OCI-M2 (cell line): ENCODE results near the gene CHST8.
"Not testable (repeated sequence)": the region's sequence is repeated elsewhere in the genome, so short reads cannot be mapped to it uniquely, and the experiment has no call there.

Source experiments
- DNase-seq: peaks from one replicate; lab custom pipeline; 2025; ENCODE audit not compliant: unreplicated experiment; lab: John Stamatoyannopoulos, UW

CHST8 gene

GRCh38 chr19:33618363-33618762, 3.4 kb upstream of the CHST8 start:
- DNase-seq: not testable (repeated sequence)

GRCh38 chr19:33618884-33619283, 2.9 kb upstream of the CHST8 start:
- DNase-seq: no peak

- DNase-seq: no peak
Observed at GRCh38 chr19:33620611-33621010, 1.1 kb upstream of the CHST8 start.

GRCh38 chr19:33621065-33621785, 528 bp upstream of the CHST8 start:
- DNase-seq: no peak

- no peak for DNase-seq
Observed at GRCh38 chr19:33622505-33622808, 704 bp downstream of the CHST8 start.

DNA sequence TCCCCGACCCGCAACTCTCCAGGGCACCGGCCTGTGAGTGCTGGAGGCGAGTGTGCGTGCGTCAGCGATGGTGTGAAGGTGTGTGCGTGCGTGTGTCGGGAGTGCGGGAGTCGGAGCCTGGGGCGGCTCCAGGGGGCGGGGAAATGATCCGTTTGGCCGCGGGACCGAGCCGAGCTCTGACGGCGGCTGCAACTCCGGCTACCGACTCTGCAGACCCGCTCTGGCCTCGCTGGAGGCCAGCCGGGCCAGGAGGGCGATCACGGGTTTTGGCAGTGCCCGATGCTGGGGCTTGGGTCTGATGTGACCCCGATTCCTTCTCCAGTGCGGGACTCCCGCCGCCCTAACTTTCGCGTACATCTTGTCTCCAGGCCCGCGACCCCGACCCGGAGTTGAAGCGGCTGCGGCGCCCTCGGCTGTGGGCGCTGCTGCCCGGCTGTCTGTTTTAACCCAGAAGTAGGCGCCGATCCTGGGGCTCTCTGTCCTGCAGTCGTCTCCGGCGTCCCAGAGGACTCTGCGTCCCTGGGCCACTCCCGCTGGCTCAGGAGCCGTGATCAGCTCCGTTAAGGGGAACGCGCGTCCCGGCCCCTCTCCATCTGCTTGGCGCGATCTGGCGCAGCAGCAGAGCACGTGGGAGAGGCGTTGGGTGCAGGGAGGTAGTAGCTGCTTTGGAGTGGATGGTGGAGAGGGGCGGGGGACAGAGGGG, 1.2 kb downstream of the CHST8 start:
- DNase-seq: no peak

DNA sequence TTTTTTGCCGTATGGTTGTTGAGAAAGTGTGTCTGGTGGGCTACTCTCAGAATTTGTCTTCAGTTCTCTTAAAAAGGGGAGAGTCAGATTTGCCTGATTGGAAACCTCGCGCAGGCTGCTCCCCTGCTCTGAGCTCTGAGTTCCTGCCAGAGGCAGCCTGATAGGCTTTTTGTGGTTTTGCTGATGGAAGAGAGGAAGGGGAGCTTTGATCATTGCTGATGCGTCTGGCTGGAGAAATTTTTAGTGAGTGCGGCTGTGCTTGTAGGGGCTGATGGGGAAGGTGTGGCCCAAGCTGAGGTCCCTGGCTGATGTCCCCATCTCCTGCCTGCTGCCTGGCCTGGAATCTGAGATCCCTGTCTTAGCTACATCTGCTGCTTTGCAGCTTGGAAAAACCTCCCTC, 2.8 kb downstream of the CHST8 start:
- no peak for DNase-seq

DNA sequence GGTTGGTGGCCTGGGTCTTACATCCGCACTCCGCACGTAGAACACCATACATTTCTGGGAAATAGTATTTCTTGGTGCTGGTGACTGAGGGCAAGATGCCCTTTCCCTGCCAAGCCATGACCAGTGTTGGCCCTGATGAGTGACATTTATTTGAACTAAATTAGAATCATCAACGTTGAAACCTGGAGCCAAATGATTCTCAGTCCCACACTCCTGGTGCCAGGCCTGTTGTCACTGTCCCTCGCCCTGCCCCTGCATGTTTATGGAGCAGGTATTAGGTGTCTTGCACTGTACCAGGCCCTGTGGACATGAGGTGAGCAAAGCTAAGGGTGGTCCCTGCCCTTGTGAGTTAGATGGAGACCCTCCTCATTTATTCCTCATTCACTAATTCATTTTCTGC, 5.8 kb downstream of the CHST8 start:
- DNase-seq: no peak

DNA sequence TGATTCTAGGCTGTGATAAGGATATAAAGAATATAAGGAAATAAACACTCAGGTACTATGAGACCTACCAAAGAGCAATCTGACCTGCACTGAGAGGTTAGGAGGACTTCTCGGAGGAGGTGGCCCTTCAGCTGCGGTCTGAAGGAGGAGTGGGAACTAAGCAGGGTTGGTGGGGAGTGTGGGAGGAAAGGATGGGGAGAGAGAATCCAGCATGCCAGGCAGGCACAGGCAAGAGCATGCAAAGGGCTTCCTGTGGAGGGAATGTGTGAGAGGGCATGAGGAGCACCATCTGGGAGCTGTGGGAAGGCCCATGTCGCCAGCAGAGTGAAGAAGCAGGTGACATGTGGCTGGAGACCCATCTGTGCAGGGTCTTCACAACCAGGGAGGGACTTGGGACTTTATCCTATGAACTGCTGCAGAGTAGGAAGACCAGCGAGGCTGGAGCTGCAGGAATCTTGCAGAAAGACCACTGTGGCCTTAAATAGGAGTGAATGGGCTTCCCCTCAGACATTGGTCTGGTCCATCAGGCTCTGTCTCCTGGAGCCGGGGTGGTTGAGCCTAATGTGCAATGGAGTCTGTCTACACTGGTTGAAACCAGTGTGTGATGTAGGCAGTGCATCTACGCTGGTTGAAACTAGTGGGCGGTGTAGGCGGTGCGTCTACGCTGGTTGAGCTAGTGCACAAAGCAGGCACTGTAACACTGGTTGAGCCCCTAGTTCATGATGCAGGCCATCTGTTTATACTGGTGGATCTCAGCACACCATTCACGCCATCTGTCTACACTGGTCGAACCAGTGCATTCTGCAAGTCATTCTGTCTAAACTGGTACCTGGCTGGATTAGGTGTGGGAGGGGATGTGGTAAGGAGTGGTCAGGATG, 6.4 kb downstream of the CHST8 start:
- no peak for DNase-seq

- DNase-seq: no peak
Observed at GRCh38 chr19:33628921-33629825, 7.4 kb downstream of the CHST8 start.

DNA sequence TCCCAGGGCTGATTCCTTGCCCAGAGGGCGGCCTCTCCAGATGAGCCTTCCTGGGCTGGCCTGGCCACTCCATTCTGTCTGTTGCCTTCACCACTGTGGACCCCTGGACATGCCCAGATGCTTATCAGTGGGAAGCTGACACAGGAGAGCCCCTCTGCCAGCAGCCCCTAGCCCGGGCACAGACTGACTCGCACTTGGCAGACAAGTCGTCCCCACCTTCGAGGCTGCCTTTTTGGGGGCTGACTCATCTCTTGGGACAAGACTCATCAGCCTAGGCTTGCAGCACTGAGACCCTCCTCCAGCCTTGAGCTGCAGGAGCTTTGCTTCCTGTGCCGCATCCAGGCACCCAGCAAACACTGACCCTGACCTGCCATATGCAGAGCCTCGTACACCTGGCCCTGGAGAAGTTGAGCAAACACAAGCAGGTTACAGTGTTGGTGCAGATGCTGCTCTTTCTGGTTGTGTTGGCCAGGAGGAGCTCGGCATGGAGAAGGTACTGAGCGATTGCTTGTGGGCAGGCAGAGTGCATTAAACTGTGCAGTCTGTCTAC, 8.1 kb downstream of the CHST8 start:
- DNase-seq: no peak

DNA sequence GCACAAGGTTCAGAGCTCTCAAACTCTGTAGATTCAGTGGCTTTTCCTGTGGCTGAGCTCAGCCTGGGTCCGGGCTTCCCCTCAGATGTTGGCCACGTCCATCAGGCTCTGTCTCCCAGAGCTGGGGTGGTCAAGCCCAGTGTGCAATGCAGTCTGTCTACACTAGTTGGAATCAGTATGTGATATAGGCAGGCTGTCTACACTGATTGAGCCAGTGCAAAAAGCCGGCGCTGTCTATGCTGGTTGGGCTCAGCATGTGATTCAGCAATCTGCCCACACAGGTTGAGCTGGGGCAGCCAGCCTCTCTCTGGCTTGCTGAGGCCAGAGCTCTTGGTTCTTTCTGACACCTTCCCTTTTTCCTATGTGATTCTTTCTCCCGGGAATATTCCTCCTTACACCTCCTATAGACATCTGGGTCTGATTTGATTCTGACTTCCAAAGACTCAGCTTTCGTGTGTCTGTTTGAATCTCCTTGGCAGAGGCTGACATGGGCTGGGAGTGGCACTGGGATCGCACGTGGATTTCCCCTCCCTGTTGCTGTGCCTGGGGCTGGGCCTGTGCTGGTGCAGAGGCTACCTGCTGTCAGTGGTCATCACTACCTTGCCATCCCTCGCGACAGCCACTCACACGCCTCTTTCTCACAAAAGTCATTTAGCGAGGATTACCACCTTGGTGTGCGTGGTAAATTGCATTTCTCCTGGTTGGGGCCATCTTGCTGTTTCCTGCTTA, 9.3 kb downstream of the CHST8 start:
- DNase-seq: no peak

GRCh38 chr19:33631609-33631973, 9.8 kb downstream of the CHST8 start:
- DNase-seq: no peak

GRCh38 chr19:33634361-33635091, 12.8 kb downstream of the CHST8 start:
- no peak for DNase-seq

GRCh38 chr19:33638167-33639034, 16.6 kb downstream of the CHST8 start:
- no peak for DNase-seq

GRCh38 chr19:33639035-33639681, 17.4 kb downstream of the CHST8 start:
- no peak for DNase-seq

DNA sequence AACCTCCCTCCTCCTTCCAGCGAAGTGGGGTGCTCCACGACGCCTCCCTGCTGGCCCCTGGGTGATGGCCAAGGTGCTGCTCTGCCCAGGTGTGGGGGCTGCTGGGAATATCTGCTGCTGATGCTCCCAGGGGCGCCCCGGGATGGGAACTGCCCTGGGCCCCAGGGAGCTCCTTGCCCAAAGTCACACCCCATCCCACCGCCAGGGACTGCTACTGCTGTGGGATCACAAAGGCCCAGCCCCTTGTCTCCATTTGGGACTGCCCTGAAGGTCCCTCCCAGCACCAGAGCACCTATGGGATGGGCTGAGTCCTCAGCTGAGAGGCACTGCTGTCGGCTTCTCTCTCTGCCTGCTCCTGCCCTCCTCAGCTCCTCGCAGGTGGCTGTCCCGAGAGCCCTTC, 19.0 kb downstream of the CHST8 start:
- no peak for DNase-seq

- DNase-seq: no peak
Observed at GRCh38 chr19:33641261-33641660, 19.5 kb downstream of the CHST8 start.
